HepG2 (cell line): ENCODE results near the gene TXNDC16. TPM values are rescaled to one million over a fixed set of nuclear protein-coding genes. Genes with fewer than 3 reads are reported as not detected.

Experiments
- ATAC-seq: fragments of 200-7000 bp; cut with Tn5 transposase; 3 replicates; pipeline ENCODE4 v1.9.1; 2020; ENCODE audit warnings: mild to moderate bottlenecking, moderate library complexity
- BruUV-seq: library from RNA; stranded (reverse); fragments of 400-500 nt; replicated peaks from 2 replicates; lab custom pipeline; 2021; lab: Mats Ljungman, UMichigan
- CTCF ChIA-PET: fragments of 300-600 bp; formaldehyde crosslinking; extraction: SDS; loops from one replicate; lab custom pipeline; 2021; ENCODE audit warnings: low total read pairs, inconsistent platforms, low intra/inter-chr PET ratio; lab: Yijun Ruan, JAX
- POLR2A ChIA-PET: fragments of 350-600 bp; sonication (Branson Sonifier 250); formaldehyde crosslinking; loops from one replicate; lab custom pipeline; 2020; ENCODE audit warnings: antibody characterized with exemption, inconsistent platforms; lab: Yijun Ruan, JAX
- DNase-seq: peaks from one replicate; pipeline ENCODE4 v3.0.0-alpha.2; 2015; ENCODE audit warnings: low spot score
- FAIRE-seq: peaks from 3 replicates; lab custom pipeline; 2011; peaks lifted over from hg19 to GRCh38; lab: Jason Lieb, UNC
- H2AFZ ChIP-seq: one replicate; pipeline ENCODE4 v1.6.1; 2011; ENCODE audit warnings: low read length, inconsistent platforms
- H3K27ac ChIP-seq: fragments of 300-600 bp; 3 replicates; pipeline ENCODE4 v1.8.0; 2011; ENCODE audit warnings: mixed run types, mild to moderate bottlenecking, mixed read lengths, low read length, inconsistent platforms; ENCODE audit not compliant: insufficient read depth; ENCODE audit errors: extremely low read length
- H3K27me3 ChIP-seq, 2 experiments: fragments of 200-600 bp in 1 of 2; 2 replicates in 1 of 2; 3 replicates in 1 of 2; pipeline versions ENCODE4 v1.6.0 to v1.8.0; 2011; ENCODE audit warnings: low read length in 2 of 2, mild to moderate bottlenecking in 2 of 2, moderate library complexity in 2 of 2, inconsistent platforms in 1 of 2; ENCODE audit not compliant: insufficient read depth in 2 of 2, control insufficient read depth in 1 of 2
- H3K36me3 ChIP-seq, 2 experiments: fragments of 200-600 bp in 1 of 2; replicated peaks in 1 of 2; 2 replicates in 1 of 2; 3 replicates in 1 of 2; pipeline versions ENCODE4 v1.5.1 to v1.8.0; 2011; ENCODE audit warnings: low read length in 2 of 2, inconsistent platforms in 1 of 2; ENCODE audit not compliant: insufficient read depth in 2 of 2, control insufficient read depth in 1 of 2
- H3K4me1 ChIP-seq: 2 replicates; pipeline ENCODE4 v1.5.1; 2012; ENCODE audit warnings: low read length, inconsistent platforms; ENCODE audit not compliant: insufficient read depth
- H3K4me2 ChIP-seq: 2 replicates; pipeline ENCODE4 v1.6.0; 2011; ENCODE audit warnings: low read depth, low read length, inconsistent platforms
- H3K4me3 ChIP-seq, 3 experiments: fragments of 200-600 bp in 1 of 3; sonication (generic), shearing (Covaris generic) in 1 of 3; replicated peaks in 1 of 3; 2 replicates each; pipeline ENCODE4 v1.5.1; 2011 to 2016; ENCODE audit warnings: low read length in 3 of 3, inconsistent platforms in 2 of 3, low read depth in 2 of 3, mild to moderate bottlenecking in 2 of 3, control low read depth in 1 of 3, mixed read lengths in 1 of 3; ENCODE audit not compliant: insufficient read depth in 1 of 3
- H3K79me2 ChIP-seq: one replicate; pipeline ENCODE4 v1.6.1; 2011; ENCODE audit warnings: low read length, inconsistent platforms; ENCODE audit not compliant: insufficient read depth
- H3K9ac ChIP-seq: 2 replicates; pipeline ENCODE4 v1.6.0; 2011; ENCODE audit warnings: mild to moderate bottlenecking, low read depth, low read length, inconsistent platforms; ENCODE audit not compliant: insufficient read depth
- H3K9me3 ChIP-seq: 2 replicates; pipeline ENCODE4 v1.5.1; 2012; ENCODE audit warnings: mild to moderate bottlenecking, low read length
- H4K20me1 ChIP-seq: 2 replicates; pipeline ENCODE4 v1.6.0; 2011; ENCODE audit warnings: inconsistent platforms, mild to moderate bottlenecking, low read length, moderate library complexity; ENCODE audit not compliant: insufficient read depth
- CBX1 ChIP-seq: IDR thresholded peaks from one replicate; pipeline ENCODE4 v1.6.1; 2016; ENCODE audit warnings: antibody characterized with exemption, low read depth
- HNF4G ChIP-seq, 2 experiments: sonication (generic) in 1 of 2; formaldehyde crosslinking in 1 of 2; IDR thresholded peaks; 2 replicates each; pipeline versions ENCODE4 v1.4.0 to v1.6.1; 2011 to 2020; ENCODE audit warnings: borderline replicate concordance in 2 of 2, low read depth in 2 of 2, mild to moderate bottlenecking in 2 of 2, low read length in 1 of 2, missing genetic modification reagents in 1 of 2, moderate library complexity in 1 of 2
- ZC3H4 ChIP-seq: sonication (generic); formaldehyde crosslinking; IDR thresholded peaks from 2 replicates; pipeline ENCODE4 v1.4.0; 2020; ENCODE audit warnings: missing genetic modification reagents, borderline replicate concordance
- ZNF224 ChIP-seq: sonication (generic); formaldehyde crosslinking; IDR thresholded peaks from 2 replicates; pipeline ENCODE4 v1.5.0; 2020; ENCODE audit warnings: mild to moderate bottlenecking, missing genetic modification reagents
- ZNF253 ChIP-seq: sonication (generic); formaldehyde crosslinking; IDR thresholded peaks from 2 replicates; pipeline ENCODE4 v1.8.0; 2022; ENCODE audit warnings: mild to moderate bottlenecking, missing genetic modification reagents, borderline replicate concordance
- ZNF354B ChIP-seq: sonication (generic); formaldehyde crosslinking; IDR thresholded peaks from 2 replicates; pipeline ENCODE4 v1.8.0; 2022; ENCODE audit warnings: mild to moderate bottlenecking, missing genetic modification reagents
- ZNF761 ChIP-seq: sonication (generic); formaldehyde crosslinking; conservative IDR thresholded peaks from 2 replicates; pipeline ENCODE4 v1.4.0; 2020; ENCODE audit warnings: mild to moderate bottlenecking, missing genetic modification reagents
- WGBS: methylation state at CpG from one replicate; pipeline ENCODE4 v1.1.6; 2017; ENCODE audit warnings: low lambda C conversion rate; 5-methylcytosine and 5-hydroxymethylcytosine counted together
- in situ Hi-C: cut with HindIII; loops from 2 replicates; pipeline ENCODE4 v1.10.0; 2017; ENCODE audit warnings: low pct_unique_long_range_greater_than_20kb; ENCODE audit not compliant: extremely low pct_ligation_motif_present
- intact Hi-C: fragments of 100-400 bp; cut with micrococcal nuclease; formaldehyde crosslinking; loops from one replicate; pipeline ENCODE4 v1.10.0; 2022; ENCODE audit not compliant: unreplicated experiment
- polyA plus RNA-seq, 8 experiments: library from polyadenylated mRNA; depleted of rRNA in 3 of 8; stranded (reverse) in 7 of 8; unstranded in 1 of 8; fragments of >200 nt; fragmentation: Illumina TruSeq in 4 of 8; extraction: Trizol in 4 of 8; gene quantifications; 2 replicates each; pipeline versions ENCODE4 v1.2.1 to v1.2.3, GENCODE V29; 2011 to 2016; ENCODE audit warnings: low read depth in 4 of 8, missing spikeins in 1 of 8, mixed read lengths in 1 of 8; ENCODE audit not compliant: insufficient read depth in 1 of 8
- total RNA-seq, 5 experiments: library from RNA; depleted of rRNA; stranded (reverse); fragments of >200 nt; fragmentation: Illumina TruSeq; extraction: Trizol; gene quantifications; 2 replicates each; pipeline ENCODE4 v1.2.3, GENCODE V29; 2016; ENCODE audit warnings: low read depth in 1 of 5
- TF ChIP-seq, protein P1 (sequence below), 2 experiments: sonication (generic) in 1 of 2; formaldehyde crosslinking in 1 of 2; IDR thresholded peaks; 2 replicates each; pipeline versions ENCODE4 v1.5.1 to v1.6.1; 2011 to 2020; ENCODE audit warnings: borderline replicate concordance in 1 of 2, low read depth in 1 of 2, low read length in 1 of 2, mild to moderate bottlenecking in 1 of 2, missing genetic modification reagents in 1 of 2, moderate library complexity in 1 of 2
- TF ChIP-seq, protein P2 (sequence below): sonication (generic); formaldehyde crosslinking; IDR thresholded peaks from 2 replicates; pipeline ENCODE4 v1.8.0; 2022; ENCODE audit warnings: mild to moderate bottlenecking, missing genetic modification reagents, moderate library complexity
- TF ChIP-seq, protein P3 (sequence below): sonication (generic); formaldehyde crosslinking; IDR thresholded peaks from 2 replicates; pipeline ENCODE4 v1.5.1; 2020; ENCODE audit warnings: mild to moderate bottlenecking, missing genetic modification reagents, moderate library complexity
- TF ChIP-seq, protein P4 (sequence below): sonication (generic); formaldehyde crosslinking; conservative IDR thresholded peaks from 2 replicates; pipeline ENCODE4 v1.8.0; 2022; ENCODE audit warnings: missing genetic modification reagents

TXNDC16 gene
- total and polyA plus RNA-seq, 2 of the 13 experiments (the other 11 are each of a cell fraction or from before 2014, with no cell fraction given), result 4.6 to 6.2 TPM

DNA sequence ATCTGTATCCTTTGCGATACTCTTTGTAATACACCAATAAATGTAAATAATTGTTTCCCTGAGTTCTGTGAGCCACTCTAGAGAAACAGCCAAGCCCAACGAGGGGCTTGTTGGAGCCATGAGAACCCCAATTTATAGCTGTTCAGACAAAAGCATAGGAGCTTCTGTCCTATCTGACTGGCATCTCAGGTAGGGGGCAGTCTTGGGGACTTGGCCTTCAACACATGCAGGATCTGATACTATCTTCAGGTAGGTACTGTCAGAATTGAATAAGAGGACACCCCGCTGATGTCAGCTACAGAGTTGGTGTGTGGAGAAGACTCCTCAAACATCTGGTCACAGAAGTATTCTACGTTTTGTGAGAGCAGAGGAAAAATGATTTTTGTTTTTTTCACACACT, 25.3 kb downstream of the TXNDC16 start:
- CTCF ChIA-PET, result no interaction called here
- Histone ChIP-seq H3K4me3 (no peak overlapping the region), H3K79me2 (no peaks in the 10 kb centered on the region), H2AFZ (no peak overlapping the region), H3K4me2 (no peak overlapping the region), H3K9ac (no peak overlapping the region), H3K4me1 (no peaks in the 10 kb centered on the region), H3K27me3 (no peaks in the 10 kb centered on the region), H3K9me3 (no peaks in the 10 kb centered on the region), H4K20me1 (no peaks in the 10 kb centered on the region), H3K27ac (no peak overlapping the region), H3K36me3 (no peaks in the 10 kb centered on the region; a peak in 1 of 5 replicates)
- POLR2A ChIA-PET, result no interaction called here
- FAIRE-seq, result no peak
- no peak for DNase-seq
- in situ Hi-C loops, result no loop called here
- intact Hi-C loops, result no loop called here
- 99% methylated on average over 4 of the region's 4 CpGs for WGBS
- no peak; the same call in 2 of the 3 replicates for ATAC-seq
- TF ChIP-seq ZNF354B (CRISPR knock-in tag) (no peak), ZC3H4 (no peak), ZNF253 (CRISPR knock-in tag) (no peak), CBX1 (no peak), ZNF224 (CRISPR knock-in tag) (no peak), ZNF761 (no peak), HNF4G (IDR thresholded peaks at IDR 0.05; ENCODE audit: borderline replicate concordance, low read depth, low read length) (no peak), HNF4G (CRISPR knock-in tag; IDR thresholded peaks at IDR 0.05; ENCODE audit: borderline replicate concordance, low read depth) (no peak)
- TF ChIP-seq, protein P1, sequence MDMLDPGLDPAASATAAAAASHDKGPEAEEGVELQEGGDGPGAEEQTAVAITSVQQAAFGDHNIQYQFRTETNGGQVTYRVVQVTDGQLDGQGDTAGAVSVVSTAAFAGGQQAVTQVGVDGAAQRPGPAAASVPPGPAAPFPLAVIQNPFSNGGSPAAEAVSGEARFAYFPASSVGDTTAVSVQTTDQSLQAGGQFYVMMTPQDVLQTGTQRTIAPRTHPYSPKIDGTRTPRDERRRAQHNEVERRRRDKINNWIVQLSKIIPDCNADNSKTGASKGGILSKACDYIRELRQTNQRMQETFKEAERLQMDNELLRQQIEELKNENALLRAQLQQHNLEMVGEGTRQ (IDR thresholded peaks at IDR 0.05; ENCODE audit: low read depth, low read length), result no peak
- TF ChIP-seq, protein P1 (CRISPR knock-in tag; IDR thresholded peaks at IDR 0.05; ENCODE audit: borderline replicate concordance), result no peak
- TF ChIP-seq, protein P2, sequence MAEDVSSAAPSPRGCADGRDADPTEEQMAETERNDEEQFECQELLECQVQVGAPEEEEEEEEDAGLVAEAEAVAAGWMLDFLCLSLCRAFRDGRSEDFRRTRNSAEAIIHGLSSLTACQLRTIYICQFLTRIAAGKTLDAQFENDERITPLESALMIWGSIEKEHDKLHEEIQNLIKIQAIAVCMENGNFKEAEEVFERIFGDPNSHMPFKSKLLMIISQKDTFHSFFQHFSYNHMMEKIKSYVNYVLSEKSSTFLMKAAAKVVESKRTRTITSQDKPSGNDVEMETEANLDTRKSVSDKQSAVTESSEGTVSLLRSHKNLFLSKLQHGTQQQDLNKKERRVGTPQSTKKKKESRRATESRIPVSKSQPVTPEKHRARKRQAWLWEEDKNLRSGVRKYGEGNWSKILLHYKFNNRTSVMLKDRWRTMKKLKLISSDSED (CRISPR knock-in tag), result no peak
- TF ChIP-seq, protein P3, sequence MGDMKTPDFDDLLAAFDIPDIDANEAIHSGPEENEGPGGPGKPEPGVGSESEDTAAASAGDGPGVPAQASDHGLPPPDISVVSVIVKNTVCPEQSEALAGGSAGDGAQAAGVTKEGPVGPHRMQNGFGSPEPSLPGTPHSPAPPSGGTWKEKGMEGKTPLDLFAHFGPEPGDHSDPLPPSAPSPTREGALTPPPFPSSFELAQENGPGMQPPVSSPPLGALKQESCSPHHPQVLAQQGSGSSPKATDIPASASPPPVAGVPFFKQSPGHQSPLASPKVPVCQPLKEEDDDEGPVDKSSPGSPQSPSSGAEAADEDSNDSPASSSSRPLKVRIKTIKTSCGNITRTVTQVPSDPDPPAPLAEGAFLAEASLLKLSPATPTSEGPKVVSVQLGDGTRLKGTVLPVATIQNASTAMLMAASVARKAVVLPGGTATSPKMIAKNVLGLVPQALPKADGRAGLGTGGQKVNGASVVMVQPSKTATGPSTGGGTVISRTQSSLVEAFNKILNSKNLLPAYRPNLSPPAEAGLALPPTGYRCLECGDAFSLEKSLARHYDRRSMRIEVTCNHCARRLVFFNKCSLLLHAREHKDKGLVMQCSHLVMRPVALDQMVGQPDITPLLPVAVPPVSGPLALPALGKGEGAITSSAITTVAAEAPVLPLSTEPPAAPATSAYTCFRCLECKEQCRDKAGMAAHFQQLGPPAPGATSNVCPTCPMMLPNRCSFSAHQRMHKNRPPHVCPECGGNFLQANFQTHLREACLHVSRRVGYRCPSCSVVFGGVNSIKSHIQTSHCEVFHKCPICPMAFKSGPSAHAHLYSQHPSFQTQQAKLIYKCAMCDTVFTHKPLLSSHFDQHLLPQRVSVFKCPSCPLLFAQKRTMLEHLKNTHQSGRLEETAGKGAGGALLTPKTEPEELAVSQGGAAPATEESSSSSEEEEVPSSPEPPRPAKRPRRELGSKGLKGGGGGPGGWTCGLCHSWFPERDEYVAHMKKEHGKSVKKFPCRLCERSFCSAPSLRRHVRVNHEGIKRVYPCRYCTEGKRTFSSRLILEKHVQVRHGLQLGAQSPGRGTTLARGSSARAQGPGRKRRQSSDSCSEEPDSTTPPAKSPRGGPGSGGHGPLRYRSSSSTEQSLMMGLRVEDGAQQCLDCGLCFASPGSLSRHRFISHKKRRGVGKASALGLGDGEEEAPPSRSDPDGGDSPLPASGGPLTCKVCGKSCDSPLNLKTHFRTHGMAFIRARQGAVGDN, result no peak
- TF ChIP-seq, protein P4, sequence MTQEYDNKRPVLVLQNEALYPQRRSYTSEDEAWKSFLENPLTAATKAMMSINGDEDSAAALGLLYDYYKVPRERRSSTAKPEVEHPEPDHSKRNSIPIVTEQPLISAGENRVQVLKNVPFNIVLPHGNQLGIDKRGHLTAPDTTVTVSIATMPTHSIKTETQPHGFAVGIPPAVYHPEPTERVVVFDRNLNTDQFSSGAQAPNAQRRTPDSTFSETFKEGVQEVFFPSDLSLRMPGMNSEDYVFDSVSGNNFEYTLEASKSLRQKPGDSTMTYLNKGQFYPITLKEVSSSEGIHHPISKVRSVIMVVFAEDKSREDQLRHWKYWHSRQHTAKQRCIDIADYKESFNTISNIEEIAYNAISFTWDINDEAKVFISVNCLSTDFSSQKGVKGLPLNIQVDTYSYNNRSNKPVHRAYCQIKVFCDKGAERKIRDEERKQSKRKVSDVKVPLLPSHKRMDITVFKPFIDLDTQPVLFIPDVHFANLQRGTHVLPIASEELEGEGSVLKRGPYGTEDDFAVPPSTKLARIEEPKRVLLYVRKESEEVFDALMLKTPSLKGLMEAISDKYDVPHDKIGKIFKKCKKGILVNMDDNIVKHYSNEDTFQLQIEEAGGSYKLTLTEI (CRISPR knock-in tag), result no peak
- TF ChIP-seq, all 625 proteins: peak for 0
- no TSS peak for BruUV-seq
